Spleen (tissue), 7 donors: ENCODE results near the gene HIVEP3.

Source experiments
- CTCF ChIP-seq, 11 experiments: fragments of 200-600 bp in 7 of 11; fragments of 450-650 bp in 4 of 11; sonication (generic) in 4 of 11; IDR thresholded peaks in 8 of 11; conservative IDR thresholded peaks in 3 of 11; 1 replicate in 7 of 11; 2 replicates in 4 of 11; pipeline versions ENCODE4 v1.4.0 to v1.8.0; 2016 to 2021; ENCODE audit warnings: antibody characterized with exemption in 11 of 11, inconsistent platforms in 4 of 11, mild to moderate bottlenecking in 1 of 11
- POLR2AphosphoS5 ChIP-seq, 3 donors: sonication (generic); formaldehyde crosslinking; IDR thresholded peaks; one replicate each; pipeline ENCODE4 v1.5.1; 2017; ENCODE audit warnings: antibody characterized with exemption in 3 of 3
- donor health status: DM: no; HTN: no; CAD: no; lungs with moderate emphysema.
- donor health status: DM: no; HTN: no; CAD: no.
- donor health status: DM: no; HTN: no; CAD: no.

DNA sequence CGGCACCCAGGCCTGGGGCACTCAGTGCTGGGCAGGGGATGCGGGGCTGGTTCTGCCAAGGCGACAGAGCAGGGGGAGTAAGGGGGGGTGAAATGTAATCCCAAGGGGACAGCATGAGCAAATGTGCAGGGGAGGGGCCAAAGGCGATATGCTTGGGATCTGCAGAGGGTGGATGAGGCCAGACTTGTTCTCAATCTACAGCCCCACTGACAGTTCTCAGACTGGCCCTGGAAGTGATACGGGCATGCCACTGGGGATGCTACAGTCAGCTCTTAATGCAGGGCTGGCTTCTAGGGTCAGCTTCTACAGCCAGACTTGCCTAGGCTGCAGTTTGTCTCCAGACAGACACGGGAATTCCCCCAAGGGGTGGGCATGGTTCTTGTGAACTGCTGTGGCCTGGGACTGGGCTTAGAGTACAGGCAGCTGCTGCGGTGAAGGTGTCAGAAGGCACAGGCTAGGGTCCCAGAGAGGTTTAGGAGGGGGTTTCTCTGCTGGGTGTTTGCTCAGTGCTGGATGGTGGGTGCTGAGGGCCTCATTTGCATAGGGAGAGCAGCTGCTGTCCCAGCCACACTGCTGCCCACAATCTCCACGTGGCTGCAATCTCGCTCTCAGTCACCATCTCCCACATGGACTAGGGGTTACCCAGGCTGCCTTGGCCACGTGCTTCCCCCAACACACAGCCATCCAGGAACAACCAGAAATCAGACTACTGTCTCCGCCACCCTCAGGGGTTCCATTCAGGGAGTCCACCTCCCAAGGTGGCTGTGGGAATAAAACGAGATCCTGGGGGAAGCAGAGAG lies 190.1 kb downstream of the HIVEP3 start:
- TF ChIP-seq CTCF (IDR thresholded peaks at IDR 0.05 in 8 of 11, conservative IDR thresholded peaks at IDR 0.05 in 3 of 11) (no peak), POLR2AphosphoS5 (IDR thresholded peaks at IDR 0.05) (peak in 2 of 3 donors; percentile 53 to 73)
